Measurements from ENCODE around the gene GJB4.

GRCh38 chr1:34792424-34792823, 32.9 kb downstream of the GJB4 start:
- TF ChIP-seq SMC3 (IDR thresholded peaks at IDR 0.05; ENCODE audit: low read depth, low read length) (no peak), CTCF (IDR thresholded peaks at IDR 0.05) (no peak), RXRA (IDR thresholded peaks at IDR 0.05; ENCODE audit: borderline replicate concordance, low read depth) (no peak), POLR2AphosphoS5 (IDR thresholded peaks at IDR 0.05; ENCODE audit: low read depth, low read length) (no peak), TCF12 (IDR thresholded peaks at IDR 0.05) (no peak), USF1 (IDR thresholded peaks at IDR 0.05; ENCODE audit: borderline replicate concordance, low read depth) (no peak), TEAD4 (IDR thresholded peaks at IDR 0.05; ENCODE audit: borderline replicate concordance, insufficient read depth) (no peak), SIN3A (IDR thresholded peaks at IDR 0.05; ENCODE audit: borderline replicate concordance, low read depth, low read length) (no peak), ZBTB33 (IDR thresholded peaks at IDR 0.05; ENCODE audit: borderline replicate concordance, low read depth) (no peak), EP300 (IDR thresholded peaks at IDR 0.05; ENCODE audit: borderline replicate concordance in 1 of 2, low read depth in 1 of 2, low read length in 1 of 2) (no peak), USF2 (IDR thresholded peaks at IDR 0.05; ENCODE audit: borderline replicate concordance, low read depth, low read length) (no peak), PBX3 (IDR thresholded peaks at IDR 0.05) (no peak), MAX (IDR thresholded peaks at IDR 0.05; ENCODE audit: low read depth) (no peak)
